Skin of body (tissue), 3 donors: ENCODE results near the gene DLX5. TPM values are rescaled to one million over a fixed set of nuclear protein-coding genes. Genes with fewer than 3 reads are reported as not detected.

ENCODE experiments used
- DNase-seq: peaks from one replicate; lab custom pipeline; 2025; lab: John Stamatoyannopoulos, UW
- small RNA-seq: library from RNA; depleted of rRNA; stranded (forward); fragments of <200 nt; gene quantifications from one replicate; pipeline ENCODE3, GENCODE V24; 2014; ENCODE audit warnings: low replicate concordance
- total RNA-seq: library from RNA; depleted of rRNA; stranded (reverse); fragments of >200 nt; gene quantifications from one replicate; pipeline ENCODE4 v1.2.3, GENCODE V29; 2014

The DLX5 gene
- total RNA-seq, 1 donor from 2014 or later = 2.1 TPM

- no peak for DNase-seq
Observed at GRCh38 chr7:96992192-96993005, 32.2 kb downstream of the DLX5 start.

GRCh38 chr7:96991546-96992191 is 33.0 kb downstream of the DLX5 start:
- DNase-seq = no peak

- no peak for DNase-seq
Observed at GRCh38 chr7:96989859-96990317, 34.7 kb downstream of the DLX5 start.

- DNase-seq = no peak
Observed at GRCh38 chr7:96989241-96989858, 35.3 kb downstream of the DLX5 start.

GRCh38 chr7:96987719-96988118 is 36.9 kb downstream of the DLX5 start:
- DNase-seq = no peak

GRCh38 chr7:96986901-96987300 is 37.7 kb downstream of the DLX5 start:
- no peak for DNase-seq

- no peak for DNase-seq
Observed at GRCh38 chr7:96985992-96986391, 38.6 kb downstream of the DLX5 start.

GRCh38 chr7:96982586-96982985 is 42.0 kb downstream of the DLX5 start:
- DNase-seq = no peak

GRCh38 chr7:96979551-96980276 is 44.9 kb downstream of the DLX5 start:
- DNase-seq = no peak

- DNase-seq = no peak
Observed at GRCh38 chr7:96977445-96977844, 47.2 kb downstream of the DLX5 start.

- DNase-seq = no peak
Observed at GRCh38 chr7:96976106-96976505, 48.5 kb downstream of the DLX5 start.

GRCh38 chr7:96973986-96974385 is 50.6 kb downstream of the DLX5 start:
- DNase-seq = no peak

- no peak for DNase-seq
Observed at GRCh38 chr7:96970739-96971138, 53.9 kb downstream of the DLX5 start.

Small RNAs within 50 kb of the gene (small RNA-seq; reads per million reads assigned to genes)
- gene RF01778 = not detected

Other genes starting within 250 kb of the DLX5 start
- gene DLX6, start 19.3 kb downstream of the DLX5 start, total RNA-seq = 0.20 TPM
- 10.9 TPM for gene SDHAF3, start 92.9 kb upstream of the DLX5 start, total RNA-seq